OCI-LY7 (cell line): ENCODE results near the gene ATP6V0A4. TPM values are rescaled to one million over a fixed set of nuclear protein-coding genes. Genes with fewer than 3 reads are reported as not detected.

Experiments used
- BruUV-seq: library from RNA; stranded (reverse); fragments of 400-500 nt; replicated peaks from 2 replicates; lab custom pipeline; 2021; lab: Mats Ljungman, UMichigan
- CTCF ChIA-PET: fragments of 300-600 bp; sonication (Branson Sonifier 250); formaldehyde crosslinking; loops from one replicate; lab custom pipeline; 2022; ENCODE audit warnings: antibody characterized with exemption; ENCODE audit not compliant: unreplicated experiment; lab: Charles Lee
- POLR2A ChIA-PET: fragments of 300-600 bp; sonication (Branson Sonifier 250); formaldehyde crosslinking; loops from one replicate; lab custom pipeline; 2022; ENCODE audit warnings: antibody characterized with exemption; lab: Charles Lee
- DNase-seq: peaks from one replicate; pipeline ENCODE4 v3.0.0-alpha.2; 2015; ENCODE audit warnings: low spot score
- H2AFZ ChIP-seq: fragments of 200-600 bp; sonication (generic), shearing (Covaris generic); 2 replicates; pipeline ENCODE4 v1.6.1; 2014; ENCODE audit warnings: mild to moderate bottlenecking, antibody characterized with exemption, low read length, moderate library complexity
- H3K27ac ChIP-seq: fragments of 200-600 bp; sonication (generic); 2 replicates; pipeline ENCODE4 v1.5.1; 2014; ENCODE audit warnings: mixed run types, low read depth, mild to moderate bottlenecking, moderate library complexity, low read length, inconsistent platforms; ENCODE audit not compliant: poor library complexity, severe bottlenecking
- H3K36me3 ChIP-seq: fragments of 200-600 bp; sonication (generic); 2 replicates; pipeline ENCODE4 v1.6.1; 2014; ENCODE audit warnings: mild to moderate bottlenecking, antibody characterized with exemption, low read length, moderate library complexity, mixed read lengths; ENCODE audit not compliant: insufficient read depth
- H3K4me1 ChIP-seq: fragments of 200-600 bp; sonication (generic); 2 replicates; pipeline ENCODE4 v1.5.1; 2014; ENCODE audit warnings: mild to moderate bottlenecking, low read length; ENCODE audit not compliant: insufficient read depth, poor library complexity, severe bottlenecking
- H3K4me2 ChIP-seq: fragments of 200-600 bp; sonication (generic); 2 replicates; pipeline ENCODE4 v1.6.1; 2014; ENCODE audit warnings: mild to moderate bottlenecking, low read length
- H3K4me3 ChIP-seq: fragments of 200-600 bp; sonication (generic); 2 replicates; pipeline ENCODE4 v1.5.1; 2014; ENCODE audit warnings: mild to moderate bottlenecking, low read depth, low read length; ENCODE audit not compliant: poor library complexity, severe bottlenecking
- H3K79me2 ChIP-seq: fragments of 200-600 bp; sonication (generic); 2 replicates; pipeline ENCODE4 v1.6.1; 2016; ENCODE audit warnings: low read depth, mild to moderate bottlenecking, low read length, moderate library complexity, mixed read lengths; ENCODE audit not compliant: insufficient read depth
- H3K9me2 ChIP-seq: fragments of 200-600 bp; sonication (generic); 2 replicates; pipeline ENCODE4 v1.6.1; 2016; ENCODE audit warnings: mild to moderate bottlenecking, low read length, mixed read lengths; ENCODE audit not compliant: insufficient read depth
- H3K9me3 ChIP-seq: fragments of 200-600 bp; sonication (generic); 2 replicates; pipeline ENCODE4 v1.6.1; 2014; ENCODE audit warnings: mild to moderate bottlenecking, mixed run types, low read length, mixed read lengths
- H4K20me1 ChIP-seq: fragments of 200-600 bp; sonication (generic); 2 replicates; pipeline ENCODE4 v1.6.1; 2014; ENCODE audit warnings: mild to moderate bottlenecking, antibody characterized with exemption, low read length, moderate library complexity, mixed read lengths; ENCODE audit not compliant: insufficient read depth
- CTCF ChIP-seq: fragments of 200-600 bp; sonication (generic); conservative IDR thresholded peaks from 2 replicates; pipeline ENCODE4 v1.5.1; 2014; ENCODE audit warnings: mild to moderate bottlenecking, antibody characterized with exemption, low read length, moderate library complexity, mixed read lengths
- EZH2phosphoT487 ChIP-seq: fragments of 200-600 bp; sonication (generic); IDR thresholded peaks from 2 replicates; pipeline ENCODE4 v1.6.1; 2018; ENCODE audit warnings: low read depth, borderline replicate concordance, mild to moderate bottlenecking, mixed run types, antibody characterized with exemption, low read length, moderate library complexity, mixed read lengths
- intact Hi-C: fragments of 100-400 bp; cut with micrococcal nuclease; formaldehyde crosslinking; loops from one replicate; pipeline ENCODE4 v1.10.0; 2022; ENCODE audit not compliant: unreplicated experiment
- total RNA-seq, 2 experiments: library from RNA; depleted of rRNA in 1 of 2; stranded (reverse); fragments of >200 nt in 1 of 2; shearing (Covaris generic) in 1 of 2; gene quantifications; 2 replicates each; pipeline ENCODE4 v1.2.3, GENCODE V29; 2014 to 2022

ATP6V0A4 gene
- total RNA-seq, 2 experiments from 2014 or later: not detected

- Histone ChIP-seq H3K9me3 (no peaks in the 10 kb centered on the region), H4K20me1 (no peaks in the 10 kb centered on the region), H3K4me3 (no peak overlapping the region), H3K9me2 (no peaks in the 10 kb centered on the region), H3K4me1 (peaks cover 8% of the 10 kb centered on the region), H3K79me2 (no peaks in the 10 kb centered on the region), H3K36me3 (no peaks in the 10 kb centered on the region), H2AFZ (no peak overlapping the region), H3K27ac (no peak overlapping the region), H3K4me2 (no peak overlapping the region)
- ChIA-PET CTCF (no interaction called here), POLR2A (no interaction called here)
- intact Hi-C loops: no loop called here
- no peak for DNase-seq
- no TSS peak for BruUV-seq
- TF ChIP-seq EZH2phosphoT487: no peak
- TF ChIP-seq CTCF: no peak
Measured at GRCh38 chr7:138749960-138750359, 48.0 kb downstream of the ATP6V0A4 start.

GRCh38 chr7:138748666-138749065, 49.3 kb downstream of the ATP6V0A4 start:
- ChIA-PET POLR2A (interaction anchor here (0.6 to 0.7 kb wide), 2 partner anchors 803 to 882 kb away, joined by 3 to 7 read pairs; no protein-coding TSS in a partner anchor), CTCF (no interaction called here)
- intact Hi-C loops: no loop called here
- Histone ChIP-seq H3K27ac (no peak overlapping the region), H3K4me3 (no peak overlapping the region), H4K20me1 (no peaks in the 10 kb centered on the region), H3K9me3 (no peaks in the 10 kb centered on the region), H2AFZ (no peak overlapping the region), H3K9me2 (no peaks in the 10 kb centered on the region), H3K79me2 (no peaks in the 10 kb centered on the region), H3K4me1 (peaks cover 8% of the 10 kb centered on the region), H3K36me3 (no peaks in the 10 kb centered on the region), H3K4me2 (no peak overlapping the region)
- no TSS peak for BruUV-seq
- TF ChIP-seq EZH2phosphoT487: no peak
- no peak for TF ChIP-seq CTCF
- DNase-seq: no peak

GRCh38 chr7:138746073-138746472, 51.9 kb downstream of the ATP6V0A4 start:
- ChIA-PET CTCF (no interaction called here), POLR2A (no interaction called here)
- no peaks in the 10 kb centered on the region for H3K9me2 ChIP-seq
- H2AFZ ChIP-seq: no peak overlapping the region
- H3K4me2 ChIP-seq: no peak overlapping the region
- H3K4me1 ChIP-seq: no peaks in the 10 kb centered on the region
- no peak overlapping the region for H3K4me3 ChIP-seq
- H3K9me3 ChIP-seq: no peaks in the 10 kb centered on the region
- H3K79me2 ChIP-seq: no peaks in the 10 kb centered on the region
- no peak for TF ChIP-seq CTCF
- TF ChIP-seq EZH2phosphoT487: no peak
- no TSS peak for BruUV-seq
- no peaks in the 10 kb centered on the region for H4K20me1 ChIP-seq
- H3K36me3 ChIP-seq: no peaks in the 10 kb centered on the region
- H3K27ac ChIP-seq: no peak overlapping the region
- intact Hi-C loops: no loop called here
- DNase-seq: no peak
